Measurements from ENCODE around the gene CIART. TPM values are rescaled to one million over a fixed set of nuclear protein-coding genes. Genes with fewer than 3 reads are reported as not detected.
A peak's percentile ranks its signal among the peaks of the same experiment; 100 is the strongest.

Gene CIART
- total RNA-seq, 1 donor from 2014 or later: 6.6 TPM

DNA sequence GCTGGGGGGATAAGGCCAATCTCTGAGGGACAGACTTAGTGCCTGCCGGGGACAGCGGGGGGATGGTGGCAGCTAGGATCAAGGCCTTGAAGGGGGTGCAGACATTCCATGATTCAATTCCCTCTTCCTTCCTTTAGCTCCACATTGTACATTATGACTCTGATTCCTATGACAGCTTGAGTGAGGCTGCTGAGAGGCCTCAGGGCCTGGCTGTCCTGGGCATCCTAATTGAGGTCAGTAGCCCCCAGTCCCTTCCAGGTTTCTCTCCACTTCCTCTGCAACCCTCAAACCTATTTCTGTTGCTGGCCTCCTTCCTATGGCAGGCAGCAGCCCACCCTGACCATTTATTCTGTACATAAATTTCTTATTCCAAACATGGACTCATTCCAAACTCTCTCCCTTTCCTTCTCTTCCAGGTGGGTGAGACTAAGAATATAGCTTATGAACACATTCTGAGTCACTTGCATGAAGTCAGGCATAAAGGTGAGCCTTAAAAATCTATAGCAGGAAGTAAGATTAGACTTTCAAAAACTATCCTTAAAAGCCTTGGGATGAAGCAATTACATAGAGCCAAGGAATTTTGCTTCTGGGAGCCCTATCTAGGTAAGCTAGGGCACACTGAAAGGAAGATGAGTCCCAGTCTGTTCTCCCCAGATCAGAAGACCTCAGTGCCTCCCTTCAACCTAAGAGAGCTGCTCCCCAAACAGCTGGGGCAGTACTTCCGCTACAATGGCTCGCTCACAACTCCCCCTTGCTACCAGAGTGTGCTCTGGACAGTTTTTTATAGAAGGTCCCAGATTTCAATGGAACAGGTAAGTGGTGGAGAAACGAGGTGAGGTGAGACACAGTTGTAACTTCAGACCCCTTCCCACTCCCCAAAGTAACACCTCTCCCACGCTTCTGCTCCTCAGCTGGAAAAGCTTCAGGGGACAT, 19.7 kb upstream of the CIART start:
- Histone ChIP-seq H3K4me3 (no peak overlapping the region), H3K4me1 (peaks cover 16% of the 10 kb centered on the region), H3K36me3 (peaks cover 0 to 29% of the 10 kb centered on the region in 2 donors), H3K27ac (no peak overlapping the region), H3K9me3 (no peaks in the 10 kb centered on the region), H3K27me3 (no peaks in the 10 kb centered on the region)
- intact Hi-C loops (cut with DNase I): no loop called here
- DNase-seq (ENCODE audit: extremely low spot score in 2 of 2): no peak
- TF ChIP-seq, protein P1, sequence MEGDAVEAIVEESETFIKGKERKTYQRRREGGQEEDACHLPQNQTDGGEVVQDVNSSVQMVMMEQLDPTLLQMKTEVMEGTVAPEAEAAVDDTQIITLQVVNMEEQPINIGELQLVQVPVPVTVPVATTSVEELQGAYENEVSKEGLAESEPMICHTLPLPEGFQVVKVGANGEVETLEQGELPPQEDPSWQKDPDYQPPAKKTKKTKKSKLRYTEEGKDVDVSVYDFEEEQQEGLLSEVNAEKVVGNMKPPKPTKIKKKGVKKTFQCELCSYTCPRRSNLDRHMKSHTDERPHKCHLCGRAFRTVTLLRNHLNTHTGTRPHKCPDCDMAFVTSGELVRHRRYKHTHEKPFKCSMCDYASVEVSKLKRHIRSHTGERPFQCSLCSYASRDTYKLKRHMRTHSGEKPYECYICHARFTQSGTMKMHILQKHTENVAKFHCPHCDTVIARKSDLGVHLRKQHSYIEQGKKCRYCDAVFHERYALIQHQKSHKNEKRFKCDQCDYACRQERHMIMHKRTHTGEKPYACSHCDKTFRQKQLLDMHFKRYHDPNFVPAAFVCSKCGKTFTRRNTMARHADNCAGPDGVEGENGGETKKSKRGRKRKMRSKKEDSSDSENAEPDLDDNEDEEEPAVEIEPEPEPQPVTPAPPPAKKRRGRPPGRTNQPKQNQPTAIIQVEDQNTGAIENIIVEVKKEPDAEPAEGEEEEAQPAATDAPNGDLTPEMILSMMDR (IDR thresholded peaks at IDR 0.05): no peak
- TF ChIP-seq POLR2AphosphoS5 (IDR thresholded peaks at IDR 0.05; ENCODE audit: insufficient read depth in 1 of 2, low read depth in 1 of 2) (no peak), POLR2A (IDR thresholded peaks at IDR 0.05) (no peak)

DNA sequence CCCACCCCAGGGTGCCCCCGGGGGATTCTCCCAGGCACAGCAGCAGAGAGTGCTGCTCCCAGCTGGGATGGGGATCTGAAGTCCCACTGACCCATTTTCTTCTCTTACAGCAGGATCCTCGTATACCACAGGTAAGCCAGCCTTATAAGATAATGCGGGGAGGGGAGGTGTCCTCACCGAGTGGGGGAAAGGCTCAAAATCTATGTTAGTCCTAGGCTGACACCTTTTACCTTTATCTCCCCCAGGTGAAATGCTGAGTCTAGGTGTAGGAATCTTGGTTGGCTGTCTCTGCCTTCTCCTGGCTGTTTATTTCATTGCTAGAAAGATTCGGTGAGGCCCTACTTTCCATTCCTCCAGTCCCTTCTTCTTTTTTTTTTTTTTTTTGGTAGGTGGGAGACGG, 18.8 kb upstream of the CIART start:
- no peaks in the 10 kb centered on the region for H3K27me3 ChIP-seq
- no peak overlapping the region for H3K4me3 ChIP-seq
- no peaks in the 10 kb centered on the region for H3K9me3 ChIP-seq
- no peak for DNase-seq (ENCODE audit: extremely low spot score in 2 of 2)
- TF ChIP-seq POLR2AphosphoS5 (IDR thresholded peaks at IDR 0.05; ENCODE audit: insufficient read depth in 1 of 2, low read depth in 1 of 2) (no peak), POLR2A (IDR thresholded peaks at IDR 0.05) (no peak)
- TF ChIP-seq, protein P1 (IDR thresholded peaks at IDR 0.05): no peak
- H3K36me3 ChIP-seq: peaks cover 0 to 29% of the 10 kb centered on the region in 2 donors
- H3K27ac ChIP-seq: no peak overlapping the region
- intact Hi-C loops (cut with DNase I): no loop called here
- H3K4me1 ChIP-seq: peaks cover 23% of the 10 kb centered on the region

DNA sequence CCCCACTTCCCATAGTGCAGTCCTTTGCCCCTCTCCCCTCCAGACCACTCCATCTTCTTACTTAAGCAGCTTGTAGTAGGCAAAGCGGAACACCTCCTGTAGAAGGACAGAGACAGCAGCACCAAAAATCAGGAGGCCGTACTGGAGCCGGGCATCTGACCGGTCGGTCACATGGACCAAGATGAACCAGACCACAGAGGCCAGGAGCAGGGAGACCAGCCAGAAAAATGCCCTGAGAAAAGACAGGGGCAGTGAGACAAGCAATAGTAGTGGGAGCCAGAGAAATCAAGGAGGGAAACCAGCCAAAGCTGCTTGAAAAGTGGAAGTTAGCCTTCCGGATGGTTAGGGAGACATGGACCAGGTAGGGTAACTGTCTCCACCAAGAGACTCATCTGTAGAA, 14.5 kb upstream of the CIART start:
- Histone ChIP-seq H3K9me3 (no peaks in the 10 kb centered on the region), H3K4me1 (peaks cover 28% of the 10 kb centered on the region), H3K4me3 (peak overlapping the region; percentile 93 to 100), H3K27ac (peak overlapping the region; percentile 96), H3K36me3 (peaks cover 0 to 29% of the 10 kb centered on the region in 2 donors), H3K27me3 (no peaks in the 10 kb centered on the region)
- no peak for DNase-seq (ENCODE audit: extremely low spot score in 2 of 2)
- intact Hi-C loops (cut with DNase I): no loop called here
- TF ChIP-seq POLR2AphosphoS5 (IDR thresholded peaks at IDR 0.05; ENCODE audit: insufficient read depth in 1 of 2, low read depth in 1 of 2): no peak
- TF ChIP-seq POLR2A (IDR thresholded peaks at IDR 0.05): no peak
- TF ChIP-seq, protein P1 (IDR thresholded peaks at IDR 0.05): no peak

DNA sequence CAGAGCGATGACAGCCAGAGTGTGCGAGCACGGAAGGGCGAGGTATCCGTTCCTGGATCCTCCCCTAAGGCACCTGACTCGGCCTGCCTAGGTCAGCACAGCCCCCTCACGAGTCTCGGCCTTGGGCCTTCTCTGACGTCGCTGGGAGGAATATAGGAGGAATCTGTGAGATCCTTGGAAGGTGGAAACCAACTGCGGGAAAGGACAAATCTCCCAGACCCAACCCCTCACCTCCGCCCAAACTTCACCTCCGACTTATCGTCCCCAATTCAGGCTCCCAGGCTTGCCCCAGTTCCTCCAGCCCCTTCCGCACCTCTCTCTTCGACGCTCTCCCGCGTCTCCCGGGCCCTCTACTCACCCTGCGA, 14.0 kb upstream of the CIART start:
- TF ChIP-seq POLR2AphosphoS5 (IDR thresholded peaks at IDR 0.05; ENCODE audit: insufficient read depth in 1 of 2, low read depth in 1 of 2) (no peak), POLR2A (IDR thresholded peaks at IDR 0.05) (no peak)
- TF ChIP-seq, protein P1 (IDR thresholded peaks at IDR 0.05): no peak
- Histone ChIP-seq H3K27me3 (no peaks in the 10 kb centered on the region), H3K4me3 (peak overlapping the region; percentile 93 to 100), H3K36me3 (peaks cover 0 to 29% of the 10 kb centered on the region in 2 donors), H3K9me3 (no peaks in the 10 kb centered on the region), H3K4me1 (peaks cover 32% of the 10 kb centered on the region), H3K27ac (peak overlapping the region; percentile 96)
- DNase-seq (ENCODE audit: extremely low spot score in 2 of 2): no peak
- intact Hi-C loops (cut with DNase I): no loop called here
